H9 (cell line): Measurements from ENCODE around the gene TGFBR2. TPM values are rescaled to one million over a fixed set of nuclear protein-coding genes. Genes with fewer than 3 reads are reported as not detected.

Experiments used
- DNase-seq: peaks from one replicate; pipeline ENCODE4 v3.0.0-alpha.2; 2017
- H2AFZ ChIP-seq: one replicate; pipeline ENCODE4 v1.6.1; 2013; ENCODE audit warnings: mild to moderate bottlenecking, low read length, control low read depth, moderate library complexity
- H2AK5ac ChIP-seq: 2 replicates; pipeline ENCODE4 v1.6.1; 2013; ENCODE audit warnings: low read length, control low read depth, mixed read lengths; ENCODE audit not compliant: insufficient read length
- H2BK120ac ChIP-seq: one replicate; pipeline ENCODE4 v1.6.1; 2013; ENCODE audit warnings: low read depth, mild to moderate bottlenecking, low read length, control low read depth, inconsistent platforms; ENCODE audit not compliant: poor library complexity, severe bottlenecking
- H2BK12ac ChIP-seq: 2 replicates; pipeline ENCODE4 v1.6.1; 2013; ENCODE audit warnings: low read length, control low read depth, mixed read lengths, low read depth; ENCODE audit not compliant: insufficient read length
- H2BK15ac ChIP-seq: 2 replicates; pipeline ENCODE4 v1.6.1; 2013; ENCODE audit warnings: low read depth, low read length, control low read depth
- H2BK20ac ChIP-seq: one replicate; pipeline ENCODE4 v1.6.1; 2013; ENCODE audit warnings: low read depth, mild to moderate bottlenecking, low read length, control low read depth, inconsistent platforms; ENCODE audit not compliant: poor library complexity, severe bottlenecking
- H2BK5ac ChIP-seq: 2 replicates; pipeline ENCODE4 v1.6.1; 2013; ENCODE audit warnings: low read length, control low read depth, mixed read lengths; ENCODE audit not compliant: insufficient read length
- H3K14ac ChIP-seq: 2 replicates; pipeline ENCODE4 v1.6.1; 2013; ENCODE audit warnings: low read length, control low read depth; ENCODE audit not compliant: insufficient read depth
- H3K18ac ChIP-seq: 2 replicates; pipeline ENCODE4 v1.6.1; 2013; ENCODE audit warnings: low read depth, mild to moderate bottlenecking, mixed read lengths, low read length, control low read depth; ENCODE audit not compliant: insufficient read length
- H3K23ac ChIP-seq: 2 replicates; pipeline ENCODE4 v1.6.1; 2013; ENCODE audit warnings: low read length, control low read depth, mixed read lengths, low read depth; ENCODE audit not compliant: insufficient read length
- H3K23me2 ChIP-seq: 2 replicates; pipeline ENCODE4 v1.6.1; 2013; ENCODE audit warnings: low read depth, mild to moderate bottlenecking, mixed read lengths, low read length, control low read depth; ENCODE audit not compliant: insufficient read length, poor library complexity, severe bottlenecking
- H3K27ac ChIP-seq: 2 replicates; pipeline ENCODE4 v1.5.1; 2013; ENCODE audit warnings: low read length, control low read depth, mixed read lengths, low read depth; ENCODE audit not compliant: insufficient read length
- H3K27me3 ChIP-seq: 2 replicates; pipeline ENCODE4 v1.6.1; 2013; ENCODE audit warnings: low read length, control low read depth, inconsistent platforms; ENCODE audit not compliant: insufficient read depth
- H3K4ac ChIP-seq: 2 replicates; pipeline ENCODE4 v1.6.1; 2013; ENCODE audit warnings: low read depth, mild to moderate bottlenecking, control low read depth, inconsistent platforms, low read length, moderate library complexity
- H3K4me1 ChIP-seq: 2 replicates; pipeline ENCODE4 v1.6.1; 2013; ENCODE audit warnings: low read length, control low read depth, inconsistent platforms; ENCODE audit not compliant: insufficient read depth
- H3K4me2 ChIP-seq: 2 replicates; pipeline ENCODE4 v1.6.1; 2013; ENCODE audit warnings: low read length, control low read depth, mixed read lengths; ENCODE audit not compliant: insufficient read length, insufficient read depth
- H3K56ac ChIP-seq: 2 replicates; pipeline ENCODE4 v1.6.1; 2013; ENCODE audit warnings: low read depth, mild to moderate bottlenecking, mixed read lengths, low read length, control low read depth; ENCODE audit not compliant: insufficient read length
- H3K79me1 ChIP-seq: 2 replicates; pipeline ENCODE4 v1.6.1; 2013; ENCODE audit warnings: low read depth, mild to moderate bottlenecking, moderate library complexity, low read length, control low read depth, inconsistent platforms; ENCODE audit not compliant: insufficient read depth, poor library complexity, severe bottlenecking
- H3K79me2 ChIP-seq: 2 replicates; pipeline ENCODE4 v1.6.1; 2013; ENCODE audit warnings: low read length, control low read depth, inconsistent platforms; ENCODE audit not compliant: insufficient read depth
- H3K9ac ChIP-seq: 2 replicates; pipeline ENCODE4 v1.6.1; 2013; ENCODE audit warnings: low read length, control low read depth, mixed read lengths; ENCODE audit not compliant: insufficient read length; ENCODE audit errors: extremely low read depth
- H3K9me3 ChIP-seq: one replicate; pipeline ENCODE4 v1.6.1; 2013; ENCODE audit warnings: low read depth, low read length, inconsistent platforms; ENCODE audit not compliant: control insufficient read depth
- H3T11ph ChIP-seq: one replicate; pipeline ENCODE4 v1.6.1; 2013; ENCODE audit warnings: mild to moderate bottlenecking, low read length, control low read depth, inconsistent platforms
- H4K20me1 ChIP-seq: one replicate; pipeline ENCODE4 v1.6.1; 2013; ENCODE audit not compliant: control insufficient read depth, insufficient read length, insufficient read depth
- H4K5ac ChIP-seq: 2 replicates; pipeline ENCODE4 v1.6.1; 2013; ENCODE audit warnings: low read depth, mild to moderate bottlenecking, mixed read lengths, low read length, control low read depth; ENCODE audit not compliant: insufficient read length
- H4K8ac ChIP-seq: replicated peaks from 2 replicates; pipeline ENCODE4 v1.6.1; 2013; ENCODE audit warnings: low read length, control low read depth, mixed read lengths, low read depth; ENCODE audit not compliant: insufficient read length
- H4K91ac ChIP-seq: 2 replicates; pipeline ENCODE4 v1.6.1; 2013; ENCODE audit warnings: low read depth, mild to moderate bottlenecking, moderate library complexity, mixed read lengths, low read length, control low read depth; ENCODE audit not compliant: insufficient read length
- H3K27ac Mint-ChIP-seq, 3 experiments: 2 replicates in 2 of 3; 3 replicates in 1 of 3; pipeline ENCODE4 v1.8.0; 2020 to 2021; ENCODE audit warnings: mixed read lengths in 3 of 3, mild to moderate bottlenecking in 1 of 3, moderate library complexity in 1 of 3
- H3K27me3 Mint-ChIP-seq: 2 replicates; pipeline ENCODE4 v1.8.0; 2021; ENCODE audit warnings: low read depth, mild to moderate bottlenecking, moderate library complexity, mixed read lengths
- H3K36me3 Mint-ChIP-seq, 3 experiments: 2 replicates in 2 of 3; 3 replicates in 1 of 3; pipeline ENCODE4 v1.8.0; 2020 to 2021; ENCODE audit warnings: low read depth in 3 of 3, mixed read lengths in 3 of 3; ENCODE audit not compliant: insufficient read depth in 1 of 3
- H3K4me1 Mint-ChIP-seq, 2 experiments: 2 replicates each; pipeline ENCODE4 v1.8.0; 2020; ENCODE audit warnings: mixed read lengths in 2 of 2
- H3K4me3 Mint-ChIP-seq, 2 experiments: 2 replicates in 1 of 2; 3 replicates in 1 of 2; pipeline ENCODE4 v1.8.0; 2020 to 2021; ENCODE audit warnings: mild to moderate bottlenecking in 2 of 2, mixed read lengths in 2 of 2, moderate library complexity in 1 of 2
- H3K9me3 Mint-ChIP-seq, 2 experiments: 2 replicates in 1 of 2; 3 replicates in 1 of 2; pipeline ENCODE4 v1.8.0; 2020; ENCODE audit warnings: mild to moderate bottlenecking in 2 of 2, mixed read lengths in 2 of 2, moderate library complexity in 1 of 2
- CTCF ChIP-seq: fragments of 200-600 bp; sonication (generic); conservative IDR thresholded peaks from 3 replicates; pipeline ENCODE4 v1.8.0; 2021; ENCODE audit warnings: antibody characterized with exemption, mild to moderate bottlenecking
- WGBS: extraction: QIAGEN DNeasy Blood & Tissue Kit; methylation state at CpG from one replicate; pipeline ENCODE4 v1.1.7; 2013; ENCODE audit warnings: missing lambda C conversion rate, low lambda C conversion rate, mixed read lengths; ENCODE audit not compliant: insufficient read length; ENCODE audit errors: extremely low coverage; 5-methylcytosine and 5-hydroxymethylcytosine counted together
- total RNA-seq: library from RNA; stranded (reverse); gene quantifications from 2 replicates; pipeline ENCODE4 v1.2.1, GENCODE V29; 2021

The TGFBR2 gene
- total RNA-seq, 1 experiment from 2014 or later, result 10.6 TPM

- DNase-seq, result no peak
- no peak overlapping the region for H2AK5ac ChIP-seq
- H3K4me2 ChIP-seq, result peak overlapping the region; percentile 81
- Mint-ChIP-seq H3K4me3 (peak overlapping the region; percentile 88 to 93), H3K27ac (peak overlapping the region; percentile 82 to 96 (median 95); a peak in 6 of 7 replicates), H3K36me3 (peaks cover 0 to 4% (median 2%) of the 10 kb centered on the region in 3 experiments; a peak in 3 of 7 replicates), H3K4me1 (peaks cover 30 to 37% of the 10 kb centered on the region in 2 experiments), H3K27me3 (peaks cover 12% of the 10 kb centered on the region), H3K9me3 (peaks cover 2% of the 10 kb centered on the region in 2 experiments; a peak in 1 of 5 replicates)
- no peaks in the 10 kb centered on the region for H3K27me3 ChIP-seq
- no peaks in the 10 kb centered on the region for H3K79me1 ChIP-seq
- H3K4ac ChIP-seq, result no peak overlapping the region
- no peak overlapping the region for H2BK5ac ChIP-seq
- no CpG with 5 or more reads among the region's 10 CpGs for WGBS
- H3K23me2 ChIP-seq, result peaks cover 7% of the 10 kb centered on the region
- H2BK120ac ChIP-seq, result no peak overlapping the region
- no peak overlapping the region for H2BK15ac ChIP-seq
- H3K79me2 ChIP-seq, result peaks cover 17% of the 10 kb centered on the region
- no peaks in the 10 kb centered on the region for H3K9me3 ChIP-seq
- no peak overlapping the region for H3K23ac ChIP-seq
- H2BK12ac ChIP-seq, result no peak overlapping the region
- TF ChIP-seq CTCF, result no peak
- no peak overlapping the region for H3K18ac ChIP-seq
- H3T11ph ChIP-seq, result no peak overlapping the region
- no peak overlapping the region for H4K8ac ChIP-seq
- peak overlapping the region; percentile 69; the same call in 1 of the 2 replicates for H3K14ac ChIP-seq
- H4K20me1 ChIP-seq, result no peaks in the 10 kb centered on the region
- no peak overlapping the region for H3K56ac ChIP-seq
- H4K5ac ChIP-seq, result no peak overlapping the region
- no peak overlapping the region for H4K91ac ChIP-seq
- H2AFZ ChIP-seq, result peak overlapping the region; percentile 60
- peak overlapping the region; percentile 49 for H3K9ac ChIP-seq
- H3K4me1 ChIP-seq, result peaks cover 3% of the 10 kb centered on the region; the same call in 1 of the 2 replicates
- no peak overlapping the region for H3K27ac ChIP-seq
- no peak overlapping the region for H2BK20ac ChIP-seq
These were observed 598 bp upstream of the TGFBR2 start for GRCh38 chr3:30605706-30606300.
